ENCODE data around the gene CENPN.

CENPN gene

DNA sequence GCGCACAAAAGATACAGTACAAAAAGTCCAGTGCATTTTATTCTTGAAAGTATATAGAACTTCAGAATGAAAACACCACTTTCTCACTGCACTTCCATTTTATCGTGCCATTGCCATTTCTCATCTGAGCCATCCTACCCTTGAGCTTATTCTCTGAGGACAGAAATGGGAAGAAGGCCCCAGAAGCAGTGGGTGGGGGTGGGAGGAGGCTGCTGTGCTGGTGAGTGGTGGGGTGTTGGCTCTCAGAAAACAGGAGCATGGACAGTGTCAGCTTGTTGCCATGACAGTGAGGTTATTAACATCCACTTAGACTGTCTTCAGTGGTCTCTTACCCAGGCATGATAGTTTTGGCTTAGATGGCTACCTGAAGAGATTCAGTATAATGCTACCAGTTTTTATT, 33.1 kb downstream of the CENPN start:
- H3K27ac ChIP-seq (ENCODE audit: low read depth, low read length, poor library complexity, severe bottlenecking) = no peak overlapping the region
- H3K36me3 ChIP-seq (ENCODE audit: insufficient read depth, low read length) = peaks cover 55% of the 10 kb centered on the region
- H3K27me3 ChIP-seq (ENCODE audit: insufficient read depth, low read length) = no peaks in the 10 kb centered on the region
- H3K9me3 ChIP-seq (ENCODE audit: low read length) = no peaks in the 10 kb centered on the region
- H3K4me2 ChIP-seq (ENCODE audit: low read length) = no peak overlapping the region
- no peaks in the 10 kb centered on the region for H3K9me2 ChIP-seq (ENCODE audit: low read depth, low read length)
- no peaks in the 10 kb centered on the region for H3F3A ChIP-seq (ENCODE audit: insufficient read depth, low read length)
- no peak overlapping the region for H2AFZ ChIP-seq (ENCODE audit: low read length)
- H3K4me3 ChIP-seq (ENCODE audit: low read depth, low read length, poor library complexity, severe bottlenecking) = no peak overlapping the region
- no peak overlapping the region for H3K9ac ChIP-seq (ENCODE audit: low read length)
- no peaks in the 10 kb centered on the region for H4K20me1 ChIP-seq (ENCODE audit: insufficient read depth, low read length)
- H3K79me2 ChIP-seq (ENCODE audit: insufficient read depth, low read length) = peaks cover 5% of the 10 kb centered on the region
- H3K4me1 ChIP-seq (ENCODE audit: insufficient read depth, low read length, severe bottlenecking) = peaks cover 13% of the 10 kb centered on the region
- TF ChIP-seq, protein P1, sequence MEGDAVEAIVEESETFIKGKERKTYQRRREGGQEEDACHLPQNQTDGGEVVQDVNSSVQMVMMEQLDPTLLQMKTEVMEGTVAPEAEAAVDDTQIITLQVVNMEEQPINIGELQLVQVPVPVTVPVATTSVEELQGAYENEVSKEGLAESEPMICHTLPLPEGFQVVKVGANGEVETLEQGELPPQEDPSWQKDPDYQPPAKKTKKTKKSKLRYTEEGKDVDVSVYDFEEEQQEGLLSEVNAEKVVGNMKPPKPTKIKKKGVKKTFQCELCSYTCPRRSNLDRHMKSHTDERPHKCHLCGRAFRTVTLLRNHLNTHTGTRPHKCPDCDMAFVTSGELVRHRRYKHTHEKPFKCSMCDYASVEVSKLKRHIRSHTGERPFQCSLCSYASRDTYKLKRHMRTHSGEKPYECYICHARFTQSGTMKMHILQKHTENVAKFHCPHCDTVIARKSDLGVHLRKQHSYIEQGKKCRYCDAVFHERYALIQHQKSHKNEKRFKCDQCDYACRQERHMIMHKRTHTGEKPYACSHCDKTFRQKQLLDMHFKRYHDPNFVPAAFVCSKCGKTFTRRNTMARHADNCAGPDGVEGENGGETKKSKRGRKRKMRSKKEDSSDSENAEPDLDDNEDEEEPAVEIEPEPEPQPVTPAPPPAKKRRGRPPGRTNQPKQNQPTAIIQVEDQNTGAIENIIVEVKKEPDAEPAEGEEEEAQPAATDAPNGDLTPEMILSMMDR (IDR thresholded peaks at IDR 0.05; ENCODE audit: low read length) = no peak
- TF ChIP-seq EZH2 (IDR thresholded peaks at IDR 0.05; ENCODE audit: borderline replicate concordance, low read length) = no peak

DNA sequence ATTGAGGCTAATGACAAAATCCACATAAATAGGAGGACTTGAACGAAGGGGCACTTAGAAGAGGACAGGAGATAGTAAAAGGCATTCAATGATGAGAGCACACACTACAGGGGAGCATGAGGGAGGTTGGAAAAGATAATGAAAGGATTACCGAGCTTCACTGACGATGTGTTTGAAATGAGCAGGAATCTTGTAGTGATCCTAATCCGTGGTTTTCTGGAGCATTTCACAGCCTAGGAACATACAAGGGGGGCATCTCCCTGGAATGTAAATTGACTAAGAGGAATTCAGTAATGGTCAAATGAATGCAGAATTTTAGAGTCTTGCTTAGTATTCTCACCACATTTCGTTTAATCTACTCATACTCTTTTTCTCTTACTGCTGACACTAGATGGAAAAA, 33.8 kb downstream of the CENPN start:
- no peaks in the 10 kb centered on the region for H3K9me3 ChIP-seq (ENCODE audit: low read length)
- H3K79me2 ChIP-seq (ENCODE audit: insufficient read depth, low read length) = peaks cover 5% of the 10 kb centered on the region
- no peaks in the 10 kb centered on the region for H3K27me3 ChIP-seq (ENCODE audit: insufficient read depth, low read length)
- H3K4me3 ChIP-seq (ENCODE audit: low read depth, low read length, poor library complexity, severe bottlenecking) = no peak overlapping the region
- H3F3A ChIP-seq (ENCODE audit: insufficient read depth, low read length) = no peaks in the 10 kb centered on the region
- no peak overlapping the region for H3K4me2 ChIP-seq (ENCODE audit: low read length)
- TF ChIP-seq, protein P1 (IDR thresholded peaks at IDR 0.05; ENCODE audit: low read length) = no peak
- TF ChIP-seq EZH2 (IDR thresholded peaks at IDR 0.05; ENCODE audit: borderline replicate concordance, low read length) = no peak
- H3K9me2 ChIP-seq (ENCODE audit: low read depth, low read length) = no peaks in the 10 kb centered on the region
- H3K36me3 ChIP-seq (ENCODE audit: insufficient read depth, low read length) = peaks cover 62% of the 10 kb centered on the region
- no peaks in the 10 kb centered on the region for H4K20me1 ChIP-seq (ENCODE audit: insufficient read depth, low read length)
- H3K4me1 ChIP-seq (ENCODE audit: insufficient read depth, low read length, severe bottlenecking) = peaks cover 10% of the 10 kb centered on the region
- H3K9ac ChIP-seq (ENCODE audit: low read length) = no peak overlapping the region
- H2AFZ ChIP-seq (ENCODE audit: low read length) = no peak overlapping the region
- H3K27ac ChIP-seq (ENCODE audit: low read depth, low read length, poor library complexity, severe bottlenecking) = no peak overlapping the region

DNA sequence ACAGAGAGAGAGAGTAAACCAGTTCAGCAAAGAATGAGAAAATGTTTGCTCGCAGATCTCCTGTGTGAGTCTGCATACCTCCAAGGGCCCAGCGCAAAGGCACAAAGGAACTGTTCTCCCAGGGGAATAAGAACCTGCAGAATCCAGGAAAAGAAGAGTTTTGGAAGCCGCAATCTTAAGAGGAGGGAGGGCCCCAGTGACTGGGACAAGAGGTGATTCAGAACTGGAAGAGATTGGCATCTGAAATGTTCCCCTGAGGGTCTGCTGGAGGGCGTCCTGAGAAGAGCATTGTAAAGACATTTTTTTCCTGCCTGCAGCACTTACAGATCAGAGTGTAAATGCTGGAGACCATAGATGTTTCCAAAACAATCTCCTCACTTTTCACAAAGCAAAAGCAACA, 34.7 kb downstream of the CENPN start:
- H3K9me2 ChIP-seq (ENCODE audit: low read depth, low read length) = no peaks in the 10 kb centered on the region
- H3K9me3 ChIP-seq (ENCODE audit: low read length) = no peaks in the 10 kb centered on the region
- no peak overlapping the region for H2AFZ ChIP-seq (ENCODE audit: low read length)
- TF ChIP-seq, protein P1 (IDR thresholded peaks at IDR 0.05; ENCODE audit: low read length) = no peak
- TF ChIP-seq EZH2 (IDR thresholded peaks at IDR 0.05; ENCODE audit: borderline replicate concordance, low read length) = no peak
- H3K4me2 ChIP-seq (ENCODE audit: low read length) = no peak overlapping the region
- H3K9ac ChIP-seq (ENCODE audit: low read length) = no peak overlapping the region
- no peak overlapping the region for H3K27ac ChIP-seq (ENCODE audit: low read depth, low read length, poor library complexity, severe bottlenecking)
- peaks cover 64% of the 10 kb centered on the region for H3K36me3 ChIP-seq (ENCODE audit: insufficient read depth, low read length)
- no peaks in the 10 kb centered on the region for H3F3A ChIP-seq (ENCODE audit: insufficient read depth, low read length)
- peaks cover 6% of the 10 kb centered on the region for H3K4me1 ChIP-seq (ENCODE audit: insufficient read depth, low read length, severe bottlenecking)
- no peaks in the 10 kb centered on the region for H3K27me3 ChIP-seq (ENCODE audit: insufficient read depth, low read length)
- H3K4me3 ChIP-seq (ENCODE audit: low read depth, low read length, poor library complexity, severe bottlenecking) = no peak overlapping the region
- no peaks in the 10 kb centered on the region for H4K20me1 ChIP-seq (ENCODE audit: insufficient read depth, low read length)
- H3K79me2 ChIP-seq (ENCODE audit: insufficient read depth, low read length) = peaks cover 1% of the 10 kb centered on the region
